HG03439 (cell line): Measurements from ENCODE around the gene AP1M1.

Source experiments
- ATAC-seq: cut with Tn5 transposase; IDR thresholded peaks from one replicate; pipeline ENCODE4 v1.9.1; 2021; ENCODE audit warnings: mild to moderate bottlenecking, moderate library complexity; ENCODE audit not compliant: unreplicated experiment

AP1M1 gene

DNA sequence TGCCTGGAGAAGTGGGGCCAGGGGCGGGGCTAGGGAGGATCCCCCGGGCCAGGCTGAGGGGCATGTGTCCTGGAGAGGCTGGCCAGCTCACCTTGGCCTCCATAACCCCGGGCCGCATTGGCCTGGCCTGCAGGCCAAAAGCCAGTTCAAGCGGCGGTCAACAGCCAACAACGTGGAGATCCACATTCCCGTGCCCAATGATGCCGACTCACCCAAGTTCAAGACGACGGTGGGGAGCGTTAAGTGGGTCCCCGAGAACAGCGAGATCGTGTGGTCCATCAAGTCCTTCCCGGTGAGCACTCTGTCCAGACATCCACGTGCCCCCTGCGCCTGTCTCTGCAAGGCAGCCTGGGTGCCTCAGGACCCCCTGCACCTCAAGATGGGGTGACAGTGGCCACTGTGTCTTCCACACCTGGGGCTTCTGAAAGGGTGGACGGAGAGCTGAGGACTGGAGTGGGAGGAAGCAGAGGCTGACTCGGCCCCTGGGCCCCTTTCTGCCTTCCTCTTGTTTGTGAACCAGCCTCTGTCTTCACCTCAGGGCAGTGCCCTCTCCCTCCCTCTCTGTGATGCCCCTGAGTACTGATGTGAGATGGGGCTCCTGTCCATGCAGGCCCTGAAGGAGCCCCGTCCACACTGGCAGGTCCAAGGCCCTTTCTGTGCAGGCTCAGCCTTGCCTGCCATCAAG, 31.1 kb downstream of the AP1M1 start:
- no peak for ATAC-seq

DNA sequence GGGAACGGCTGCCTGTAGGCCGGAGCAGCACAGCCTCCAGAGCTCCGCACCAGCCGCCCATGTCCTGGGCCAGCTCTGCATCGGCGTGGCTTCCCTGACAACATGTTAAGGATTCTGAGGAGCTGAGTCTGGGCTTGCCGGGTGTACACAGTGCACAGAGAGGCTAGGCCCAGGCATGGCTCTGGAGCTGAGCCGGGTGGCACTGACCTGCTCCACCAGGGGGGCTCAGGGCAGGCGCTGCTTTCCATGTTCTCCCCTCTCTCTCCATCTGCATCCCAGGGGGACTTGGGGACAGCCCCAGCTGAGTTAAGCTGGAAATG, 31.6 kb downstream of the AP1M1 start:
- ATAC-seq: no peak

DNA sequence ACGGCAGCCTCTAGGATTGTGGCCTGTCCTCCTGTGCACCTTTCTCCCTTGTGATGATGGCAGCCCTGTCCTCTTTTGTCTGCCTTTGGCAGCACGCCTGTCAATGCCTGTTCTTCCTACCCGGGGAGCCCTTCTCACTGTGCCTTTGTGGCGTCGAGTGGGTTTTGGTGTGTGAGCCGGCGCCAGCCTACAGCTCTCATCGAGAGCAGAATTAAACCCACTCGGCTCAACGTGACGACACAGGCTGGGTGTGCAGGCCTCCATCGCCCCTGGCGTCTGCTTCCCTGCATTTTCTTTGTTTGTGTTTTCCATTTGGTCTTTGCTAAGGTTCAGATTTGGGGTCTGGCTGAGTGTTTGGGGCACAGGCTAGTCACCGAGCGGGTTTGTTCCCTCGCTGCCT, 34.4 kb downstream of the AP1M1 start:
- ATAC-seq: no peak

DNA sequence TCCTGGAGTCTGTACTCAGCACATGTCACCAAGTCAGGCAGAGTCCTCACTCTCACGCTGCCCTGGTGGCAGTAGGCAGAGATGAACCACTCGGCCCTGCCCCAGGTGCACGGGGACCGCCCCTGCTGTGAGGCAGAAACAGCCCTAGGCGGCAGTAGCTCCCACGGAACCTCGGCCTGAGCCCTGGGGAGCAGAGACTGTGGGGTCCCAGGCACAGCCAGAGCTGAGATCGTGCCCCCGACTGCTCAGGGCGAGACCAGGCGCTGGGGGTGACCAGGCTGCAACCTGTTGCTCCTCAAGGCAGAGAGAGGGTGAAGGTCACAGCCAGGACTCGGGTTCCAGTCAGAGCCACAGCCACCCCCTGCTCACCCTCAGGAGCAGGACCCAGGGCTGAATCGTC, 34.9 kb downstream of the AP1M1 start:
- no peak for ATAC-seq

DNA sequence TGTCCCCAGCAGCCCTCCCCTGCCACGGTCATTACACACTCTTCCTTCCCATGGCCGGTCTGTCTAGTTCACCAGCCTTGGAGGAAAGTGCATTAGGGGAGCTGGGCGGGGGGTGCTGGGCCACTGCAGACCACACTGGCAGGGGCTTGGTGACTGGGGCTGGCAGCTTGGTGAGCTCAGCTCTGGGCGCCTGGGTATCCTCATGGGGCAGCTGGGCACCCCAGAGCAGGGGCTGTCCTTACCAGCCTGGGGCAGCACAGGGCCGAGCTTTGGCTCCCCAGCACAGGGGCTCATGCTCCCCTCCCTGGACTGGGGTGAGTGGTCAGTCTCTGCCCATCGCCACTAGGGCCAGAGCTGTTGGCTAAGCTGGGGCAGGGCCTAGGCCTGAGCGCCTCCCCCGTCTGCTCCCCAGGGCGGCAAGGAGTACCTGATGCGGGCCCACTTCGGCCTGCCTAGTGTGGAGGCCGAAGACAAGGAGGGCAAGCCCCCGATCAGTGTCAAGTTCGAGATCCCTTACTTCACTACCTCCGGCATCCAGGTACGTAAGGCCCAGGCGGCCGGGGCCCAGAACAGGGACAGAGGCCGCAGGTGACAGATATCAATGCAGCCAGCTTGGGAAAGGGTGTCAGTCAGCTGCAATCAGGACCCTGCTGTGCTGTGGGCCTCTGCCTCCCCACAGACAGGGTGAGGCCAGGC, 35.5 kb downstream of the AP1M1 start:
- no peak for ATAC-seq

DNA sequence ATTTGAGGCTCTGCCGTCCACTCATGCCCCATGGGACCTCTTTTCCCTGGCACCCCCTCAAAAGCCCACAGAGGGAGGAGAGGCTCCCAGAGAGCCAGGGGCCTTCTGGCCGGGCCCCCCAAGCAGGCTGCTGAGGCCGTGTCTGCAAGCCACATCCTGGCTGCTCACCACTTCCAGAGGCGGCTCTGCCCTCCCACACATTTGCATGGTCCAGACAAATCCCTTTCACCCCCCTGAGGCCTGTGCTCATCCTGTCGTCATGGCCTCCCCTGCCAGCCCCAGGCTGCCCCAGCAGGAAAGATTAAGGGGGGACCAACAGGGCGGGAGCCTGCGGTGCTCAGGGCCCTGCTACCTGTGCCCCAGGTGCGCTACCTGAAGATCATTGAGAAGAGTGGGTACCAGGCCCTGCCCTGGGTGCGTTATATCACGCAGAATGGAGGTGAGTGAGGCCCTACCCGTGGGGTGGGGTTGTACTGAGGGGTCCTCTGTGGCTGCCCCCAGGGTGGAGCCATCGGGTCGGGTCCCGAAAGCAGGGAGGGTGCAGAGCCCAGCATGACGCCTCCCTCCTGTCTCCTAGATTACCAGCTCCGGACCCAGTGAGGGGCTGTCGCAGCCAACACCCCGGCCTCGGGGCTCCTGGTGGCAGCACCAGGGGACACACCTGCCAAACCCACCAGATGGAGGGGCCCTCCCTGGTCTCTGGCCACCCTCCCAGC, 36.3 kb downstream of the AP1M1 start:
- ATAC-seq: no peak

DNA sequence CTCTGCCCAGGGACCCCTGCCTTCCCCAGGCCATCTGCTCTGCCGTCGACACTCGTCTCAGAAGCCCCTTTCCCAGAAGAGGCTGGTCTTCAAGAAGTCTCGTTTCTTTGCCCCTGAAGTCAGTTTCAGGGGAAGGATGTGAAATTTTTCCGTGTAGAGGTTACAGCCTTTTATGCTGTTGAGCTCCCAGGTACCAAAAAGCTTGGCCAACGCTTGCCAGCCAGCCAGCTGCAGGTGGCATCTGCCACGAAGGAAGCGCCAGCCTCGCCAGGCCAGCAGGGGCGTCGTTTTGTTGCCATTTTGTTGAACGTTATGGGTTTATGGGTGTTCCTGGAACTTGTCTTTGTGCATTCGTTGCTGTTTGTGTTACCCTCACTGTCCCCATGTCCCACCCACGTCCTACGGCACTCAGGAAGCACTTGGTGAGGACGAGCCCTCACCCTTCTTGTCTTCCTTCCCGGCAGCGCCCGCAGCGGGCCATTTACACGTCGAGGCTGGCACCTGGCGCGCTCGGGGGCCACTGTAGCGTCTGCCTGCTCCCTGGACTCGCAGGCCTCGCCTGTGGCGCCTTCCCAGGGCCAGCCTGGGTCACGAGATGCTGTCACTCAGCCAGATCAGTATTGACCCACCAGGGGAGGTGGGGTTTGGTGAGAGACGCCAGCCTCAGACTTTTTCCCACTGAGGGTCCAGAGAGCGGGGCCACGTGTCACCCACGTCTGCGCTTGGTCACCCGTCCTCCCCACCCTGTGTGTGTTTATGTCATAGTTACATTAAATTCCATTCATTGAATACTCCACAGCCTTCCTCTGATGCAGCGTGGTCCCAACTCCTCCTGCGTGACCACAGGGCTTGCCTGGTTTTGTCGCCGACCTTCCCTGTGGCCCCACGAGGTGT, 37.1 kb downstream of the AP1M1 start:
- no peak for ATAC-seq

DNA sequence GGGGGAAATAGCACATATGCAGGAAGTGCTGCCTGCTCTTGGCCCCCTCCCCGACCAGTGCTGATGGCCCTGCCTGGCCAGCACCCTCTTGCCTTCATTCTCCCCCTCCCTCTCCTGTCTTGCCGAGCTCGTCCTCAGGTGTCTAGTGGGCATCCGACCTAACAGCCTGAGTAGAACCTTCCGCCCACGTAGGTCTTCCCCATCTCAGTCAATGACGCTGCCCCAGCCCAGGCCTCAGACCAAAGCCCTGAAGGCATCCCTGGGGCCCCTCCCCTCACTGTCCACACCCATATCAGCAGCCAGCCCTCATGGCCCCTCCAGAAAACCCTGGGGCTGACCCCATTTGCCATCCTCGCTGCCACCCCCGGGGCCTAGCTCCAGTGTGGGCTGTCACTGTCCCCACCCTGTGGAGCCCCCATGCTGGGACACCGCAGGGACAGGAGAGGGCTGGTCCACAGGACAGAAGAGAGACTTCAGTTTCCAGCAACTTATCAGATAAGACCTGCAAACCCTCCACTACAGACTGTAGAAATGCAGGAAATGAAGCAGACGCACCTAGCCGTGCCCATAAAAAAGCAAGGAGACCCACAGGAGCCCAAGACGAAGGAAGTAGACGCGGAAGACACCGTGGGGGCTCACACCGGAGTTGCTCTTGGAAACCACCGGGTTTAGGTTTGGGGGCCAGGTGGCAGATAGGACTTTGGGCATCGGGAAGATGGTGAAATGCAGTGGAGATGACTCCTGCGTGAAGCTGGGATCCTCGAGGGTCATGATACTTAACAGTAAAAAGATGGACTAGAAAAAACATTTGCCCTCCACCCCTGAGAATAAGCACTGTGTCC, 38.3 kb downstream of the AP1M1 start:
- no peak for ATAC-seq

DNA sequence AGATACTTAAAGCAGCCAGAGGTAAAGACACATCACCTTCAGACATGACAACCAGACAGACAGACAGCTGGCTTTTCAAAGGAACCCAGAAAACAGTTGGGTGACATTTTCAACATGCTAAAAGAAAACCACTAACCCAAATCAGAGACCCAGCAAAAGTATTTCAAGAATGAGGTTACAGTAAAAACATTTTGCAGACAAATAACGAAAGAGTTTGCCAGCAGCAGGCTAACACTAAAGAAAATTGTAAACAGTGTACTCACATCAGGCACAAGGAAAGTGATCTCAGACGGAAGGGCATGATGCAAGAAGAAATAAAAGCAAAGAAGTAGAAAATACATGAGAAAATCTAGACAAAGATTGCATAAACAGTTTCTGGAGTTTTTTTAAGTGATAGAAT, 46.4 kb downstream of the AP1M1 start:
- ATAC-seq: no peak

DNA sequence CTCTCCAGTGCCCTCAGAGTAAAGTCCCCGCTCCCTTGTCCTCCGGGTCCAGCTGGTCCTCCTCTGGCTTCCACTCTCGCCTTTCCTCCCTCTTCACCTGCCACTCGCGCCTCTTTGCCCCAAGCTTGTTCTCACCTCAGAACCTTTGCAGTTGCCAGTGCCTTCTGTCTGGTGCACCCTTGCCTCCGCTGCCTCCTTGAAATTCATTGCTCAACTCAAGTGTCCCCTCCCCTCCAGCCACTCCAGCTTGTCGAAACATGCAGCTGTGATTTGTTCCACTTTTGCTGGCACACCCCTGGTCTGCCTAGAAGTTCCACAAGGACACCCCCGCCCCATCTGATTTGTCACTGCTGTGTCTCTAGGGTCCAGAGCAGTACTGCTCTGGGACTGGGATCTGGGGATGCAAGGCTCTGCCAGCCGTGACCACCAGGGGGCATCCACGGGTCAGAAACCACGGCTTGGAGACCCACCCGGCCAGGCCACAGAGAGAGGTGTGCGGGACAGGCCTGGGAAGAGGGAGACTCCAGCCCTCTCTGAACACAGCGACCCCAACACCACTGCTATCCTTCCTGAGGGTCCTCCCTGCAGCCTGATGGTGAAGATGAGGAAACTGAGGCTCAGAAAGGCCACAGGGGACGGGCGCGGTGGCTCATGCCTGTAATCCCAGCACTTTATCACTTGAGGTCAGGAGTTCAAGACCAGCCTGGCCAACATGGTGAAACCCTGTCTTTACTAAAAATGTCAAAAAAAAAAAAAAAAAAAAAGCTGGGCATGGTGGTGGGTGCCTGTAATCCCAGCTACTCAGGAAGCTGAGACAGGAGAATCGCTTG, 49.9 kb downstream of the AP1M1 start:
- no peak for ATAC-seq

DNA sequence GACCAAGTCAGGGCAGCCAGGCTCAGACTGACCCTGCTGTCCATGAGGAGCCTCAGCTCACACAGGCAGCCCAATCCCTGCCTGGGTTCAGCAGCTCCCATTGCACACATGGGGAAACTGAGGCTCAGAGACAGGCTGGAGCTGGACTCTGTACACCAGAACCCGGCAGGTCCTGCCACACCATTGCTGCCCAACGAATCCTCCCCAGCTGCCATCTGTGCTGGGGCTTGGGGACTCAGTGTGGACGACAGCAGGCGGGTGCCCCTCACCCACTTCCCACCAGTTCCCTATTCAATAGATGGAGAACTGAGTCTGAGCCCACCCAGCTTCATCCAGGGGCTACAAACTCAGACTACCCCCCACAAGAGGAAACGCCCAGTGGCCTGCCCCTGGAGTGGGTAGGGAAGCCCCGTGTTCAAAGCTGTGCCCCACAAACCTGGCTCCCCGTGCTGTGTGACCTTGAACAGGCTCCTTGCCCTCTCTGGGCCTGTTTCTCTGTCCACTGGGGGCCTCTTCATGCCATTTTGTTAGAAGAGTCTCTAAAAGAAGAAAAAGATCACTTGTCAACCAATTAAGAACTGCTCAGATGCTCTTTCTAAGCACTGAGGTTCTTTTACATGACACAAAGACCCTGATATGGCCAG, 50.8 kb downstream of the AP1M1 start:
- ATAC-seq: no peak

DNA sequence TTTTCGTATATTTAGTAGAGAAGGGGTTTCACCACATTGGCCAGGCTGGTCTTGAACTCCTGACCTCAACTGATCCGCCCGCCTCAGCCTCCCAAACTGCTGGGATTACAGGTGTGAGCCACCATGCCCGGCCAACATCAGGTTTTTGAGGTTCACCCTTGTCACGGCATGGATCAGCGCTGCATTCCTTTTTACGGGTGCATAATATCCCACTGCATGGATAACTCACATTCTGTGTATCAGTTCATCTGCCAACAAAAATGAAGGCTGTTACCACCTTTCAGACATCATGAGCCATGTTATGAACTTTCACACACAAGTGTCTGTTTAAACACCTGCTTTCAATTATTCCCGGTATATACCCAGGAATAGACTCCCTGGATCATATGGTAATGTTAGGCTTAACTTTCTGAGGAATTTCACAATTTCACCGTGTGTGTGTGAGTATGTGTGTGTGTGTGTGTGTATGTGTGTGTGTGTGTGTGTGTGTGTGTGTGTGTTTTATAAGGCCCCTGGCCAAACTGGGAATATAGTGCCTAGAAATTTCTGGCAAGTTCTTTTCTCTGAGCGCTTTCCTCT, 52.2 kb downstream of the AP1M1 start:
- no peak for ATAC-seq

DNA sequence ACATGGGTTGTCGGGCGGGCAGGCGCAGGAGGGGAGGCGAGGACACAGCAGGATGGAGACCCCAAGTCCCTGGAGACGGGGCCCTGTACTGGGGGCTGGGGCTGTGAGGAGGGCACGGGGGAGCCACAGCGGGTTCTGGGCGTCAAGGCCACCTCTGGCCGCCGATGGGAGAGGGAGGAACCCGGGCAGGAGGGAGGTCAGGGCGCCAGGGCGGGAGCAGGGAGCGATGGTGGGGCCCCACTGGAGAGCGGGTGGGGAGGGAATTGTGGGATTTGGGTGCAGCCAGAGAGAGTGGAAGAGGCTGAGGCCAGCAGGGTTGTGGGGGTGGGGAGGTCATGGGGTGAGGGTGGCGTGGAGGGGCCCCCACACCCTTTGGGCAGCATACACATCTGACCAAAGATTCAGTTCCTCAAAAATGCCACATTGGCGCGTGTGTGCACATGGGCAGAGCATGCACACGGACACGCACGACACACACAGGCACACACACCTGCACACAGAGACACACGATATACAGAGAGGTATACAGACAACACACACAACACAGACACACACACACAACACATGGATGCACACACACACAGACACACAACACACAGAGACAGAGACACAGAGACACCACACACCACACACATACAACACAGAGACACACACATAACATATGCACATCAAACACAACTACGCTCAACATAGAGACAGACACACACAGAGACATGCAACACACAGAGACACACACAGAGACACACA, 54.9 kb downstream of the AP1M1 start:
- ATAC-seq: no peak

DNA sequence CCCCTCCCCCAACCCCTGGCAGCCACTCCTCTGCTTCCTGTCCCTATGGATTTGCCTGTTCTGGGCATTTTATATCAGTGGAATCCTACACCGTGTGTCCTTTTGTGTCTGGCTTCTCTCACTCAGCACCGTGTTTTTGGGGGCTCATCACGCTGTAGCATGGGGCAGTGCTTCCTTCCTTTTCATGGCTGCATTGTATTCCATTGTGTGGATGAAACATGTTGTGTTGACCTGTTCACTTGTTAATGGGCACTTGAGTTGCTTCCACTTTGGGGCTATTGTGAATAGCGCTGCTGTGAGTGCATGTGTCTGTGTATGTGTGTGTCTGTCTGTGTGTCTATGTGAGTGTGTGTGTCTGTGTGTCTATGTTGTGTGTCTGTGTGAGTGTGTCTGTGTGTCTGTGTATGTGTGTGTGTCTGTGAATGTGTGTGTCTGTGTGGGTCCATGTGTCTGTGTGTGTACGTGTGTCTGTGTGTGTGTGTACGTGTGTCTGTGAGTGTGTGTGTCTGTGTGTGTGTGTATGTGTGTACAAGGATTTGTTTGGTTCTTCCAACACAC, 57.2 kb downstream of the AP1M1 start:
- ATAC-seq: no peak

DNA sequence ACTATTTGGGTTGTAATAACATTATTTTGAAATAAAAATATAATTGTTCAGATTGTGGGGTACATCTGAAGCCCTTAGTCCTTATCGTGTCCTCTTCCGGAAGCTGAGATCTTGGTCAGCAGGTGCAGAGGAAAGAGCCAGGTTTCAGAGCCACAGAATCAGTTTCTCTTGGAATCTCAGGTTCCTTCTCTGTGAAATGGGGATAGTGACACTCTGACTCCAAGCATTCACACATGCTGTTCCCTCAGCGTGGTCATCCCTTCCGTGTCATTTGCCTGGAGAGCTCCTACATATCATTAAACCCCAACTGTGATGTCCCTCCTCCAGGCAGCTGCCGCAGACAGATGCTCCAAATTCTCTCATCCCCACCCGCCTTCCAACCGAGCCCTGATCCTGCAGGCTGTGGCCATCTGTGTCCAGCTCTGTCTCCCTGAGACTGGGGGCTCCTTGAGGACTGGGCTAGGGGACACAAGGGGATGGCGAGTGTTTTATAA, 59.8 kb downstream of the AP1M1 start:
- no peak for ATAC-seq

DNA sequence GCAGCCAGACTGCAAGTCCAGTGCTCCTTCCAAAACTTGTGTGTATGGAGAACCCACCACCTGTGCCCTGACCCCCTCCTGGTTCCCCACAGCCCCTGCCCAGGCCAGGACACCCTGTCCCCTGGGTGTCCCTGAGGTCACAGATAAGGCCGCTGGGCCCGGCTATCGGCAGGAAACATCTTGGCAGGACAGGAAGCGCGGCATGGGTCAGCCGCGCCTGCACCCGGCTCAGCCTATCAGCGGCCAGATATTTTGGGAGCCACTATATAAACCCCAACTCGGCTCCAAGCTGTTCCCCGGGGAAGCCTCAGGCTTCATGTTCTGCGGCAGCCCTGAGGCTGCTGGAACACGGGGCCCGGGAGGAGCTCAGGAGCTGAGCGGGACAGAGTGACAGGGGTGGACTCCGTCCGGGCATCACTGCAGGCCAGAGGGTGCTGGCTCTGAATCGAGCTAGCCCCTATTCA, 60.8 kb downstream of the AP1M1 start:
- ATAC-seq: no peak

DNA sequence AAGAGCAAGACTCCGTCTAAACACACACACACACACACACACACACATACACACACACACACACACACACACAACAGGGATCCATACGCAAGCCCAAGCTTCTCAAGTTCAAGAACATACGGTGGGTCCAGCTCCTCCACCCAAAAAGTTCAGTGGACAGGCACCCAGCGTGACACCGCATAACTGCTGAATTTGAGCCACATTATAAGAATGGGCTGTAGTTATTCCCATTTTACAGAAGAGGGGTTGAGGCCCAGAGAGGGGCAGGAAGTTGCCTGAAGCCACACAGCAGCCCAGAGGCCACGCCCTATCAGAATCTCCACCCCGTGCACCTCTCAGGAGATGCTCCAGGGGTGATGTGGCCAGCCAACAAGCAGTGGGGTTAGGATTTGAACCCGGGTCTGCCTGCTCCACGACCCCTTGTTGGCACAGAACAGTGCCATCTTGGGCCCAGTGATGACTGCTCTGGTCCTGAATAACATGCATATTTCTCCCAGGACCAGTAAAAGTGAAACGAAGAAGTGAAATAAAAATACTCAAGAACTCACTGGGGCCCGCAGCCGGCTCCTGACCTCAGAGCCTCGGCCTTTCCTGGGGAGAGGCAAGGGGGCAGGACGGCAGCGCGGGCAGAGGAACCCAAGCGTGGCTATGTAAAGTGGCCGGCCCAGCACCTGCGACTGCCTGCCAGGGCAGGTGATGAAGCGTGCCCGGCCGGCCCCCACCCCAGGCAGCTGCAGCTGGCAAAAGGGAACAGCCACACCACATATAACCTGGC, 61.9 kb downstream of the AP1M1 start:
- ATAC-seq: peak; percentile 70
